NCI-H526 (cell line): ENCODE measurements around the gene CCDC185.
"Not testable (repeated sequence)": the region's sequence is repeated elsewhere in the genome, so short reads cannot be mapped to it uniquely, and the experiment has no call there.

ENCODE experiments used
- DNase-seq, 2 experiments: peaks; one replicate each; lab custom pipeline; 2025; lab: John Stamatoyannopoulos, UW

Gene CCDC185

GRCh38 chr1:223394706-223395105, 1.5 kb downstream of the CCDC185 start:
- DNase-seq = no peak

GRCh38 chr1:223399393-223399792, 6.2 kb downstream of the CCDC185 start:
- DNase-seq = not testable (repeated sequence)

- DNase-seq = no peak
Measured at GRCh38 chr1:223401873-223402789, 8.9 kb downstream of the CCDC185 start.

- no peak for DNase-seq
Measured at GRCh38 chr1:223402790-223403142, 9.6 kb downstream of the CCDC185 start.

- DNase-seq = no peak
Measured at GRCh38 chr1:223403184-223403815, 10.1 kb downstream of the CCDC185 start.

GRCh38 chr1:223405507-223405906, 12.3 kb downstream of the CCDC185 start:
- no peak for DNase-seq

- no peak for DNase-seq
Measured at GRCh38 chr1:223410036-223410435, 16.8 kb downstream of the CCDC185 start.

- no peak for DNase-seq
Measured at GRCh38 chr1:223411309-223411708, 18.1 kb downstream of the CCDC185 start.

GRCh38 chr1:223411710-223412109, 18.5 kb downstream of the CCDC185 start:
- DNase-seq = no peak

- no peak for DNase-seq
Measured at GRCh38 chr1:223413216-223413615, 20.0 kb downstream of the CCDC185 start.

GRCh38 chr1:223417444-223417843, 24.2 kb downstream of the CCDC185 start:
- DNase-seq = no peak

GRCh38 chr1:223417903-223418663, 24.9 kb downstream of the CCDC185 start:
- DNase-seq = no peak

GRCh38 chr1:223419115-223419514, 25.9 kb downstream of the CCDC185 start:
- no peak for DNase-seq

GRCh38 chr1:223419561-223419960, 26.3 kb downstream of the CCDC185 start:
- no peak for DNase-seq

- no peak for DNase-seq
Measured at GRCh38 chr1:223421025-223421424, 27.8 kb downstream of the CCDC185 start.

GRCh38 chr1:223421676-223422075, 28.5 kb downstream of the CCDC185 start:
- DNase-seq = no peak

- DNase-seq = no peak
Measured at GRCh38 chr1:223422911-223423310, 29.7 kb downstream of the CCDC185 start.

GRCh38 chr1:223423641-223424233, 30.5 kb downstream of the CCDC185 start:
- no peak for DNase-seq

- no peak for DNase-seq
Measured at GRCh38 chr1:223425550-223425949, 32.3 kb downstream of the CCDC185 start.

- DNase-seq = no peak
Measured at GRCh38 chr1:223426936-223427335, 33.7 kb downstream of the CCDC185 start.

GRCh38 chr1:223429313-223429731, 36.1 kb downstream of the CCDC185 start:
- no peak for DNase-seq

- DNase-seq = no peak
Measured at GRCh38 chr1:223429821-223430220, 36.6 kb downstream of the CCDC185 start.
